ENCODE data around the gene UNC50.

GRCh38 chr2:98601532-98602132 is 6.8 kb upstream of the UNC50 start:
- TF ChIP-seq EZH2 (IDR thresholded peaks at IDR 0.05; ENCODE audit: low read length), result no peak
- peak; percentile 60 to 85 (median 65) for TF ChIP-seq CTCF (optimal IDR thresholded peaks at IDR 0.05 in 1 of 3, IDR thresholded peaks at IDR 0.05 in 1 of 3, conservative IDR thresholded peaks at IDR 0.05 in 1 of 3; ENCODE audit: extremely low read depth in 1 of 3, insufficient read depth in 2 of 3, low read length in 3 of 3)

Measured in keratinocyte (primary cell).